ENCODE data around the gene BTBD17.

The BTBD17 gene

DNA sequence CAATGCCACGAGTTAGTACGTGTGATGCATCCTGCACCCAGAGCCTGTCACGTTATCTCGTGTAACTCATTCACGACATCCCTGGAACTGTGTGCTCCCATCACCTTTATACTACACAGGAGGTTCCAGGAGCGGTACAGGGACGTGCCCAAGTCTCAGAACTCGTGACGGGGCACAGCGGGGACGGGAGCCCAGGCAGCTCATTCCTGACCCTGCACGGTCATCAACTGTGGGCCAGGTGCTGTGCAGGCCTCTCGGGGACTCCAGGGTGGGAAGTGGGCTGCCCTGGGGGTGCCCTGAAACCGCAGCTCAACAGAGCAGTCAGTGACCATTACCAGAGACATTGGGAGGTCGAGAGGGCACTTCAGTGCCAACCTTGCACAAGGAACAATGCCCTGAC is 46.8 kb downstream of the BTBD17 start:
- TF ChIP-seq TAF1 (IDR thresholded peaks at IDR 0.05; ENCODE audit: borderline replicate concordance, insufficient read depth, low read length) (no peak), FOXP2 (optimal IDR thresholded peaks at IDR 0.05; ENCODE audit: borderline replicate concordance, extremely low read depth, extremely low read length, insufficient read depth) (no peak), SIN3A (IDR thresholded peaks at IDR 0.05; ENCODE audit: borderline replicate concordance, insufficient read depth, low read length) (no peak), POLR2AphosphoS5 (IDR thresholded peaks at IDR 0.05; ENCODE audit: low read depth, low read length) (no peak)
- TF ChIP-seq, protein P1, sequence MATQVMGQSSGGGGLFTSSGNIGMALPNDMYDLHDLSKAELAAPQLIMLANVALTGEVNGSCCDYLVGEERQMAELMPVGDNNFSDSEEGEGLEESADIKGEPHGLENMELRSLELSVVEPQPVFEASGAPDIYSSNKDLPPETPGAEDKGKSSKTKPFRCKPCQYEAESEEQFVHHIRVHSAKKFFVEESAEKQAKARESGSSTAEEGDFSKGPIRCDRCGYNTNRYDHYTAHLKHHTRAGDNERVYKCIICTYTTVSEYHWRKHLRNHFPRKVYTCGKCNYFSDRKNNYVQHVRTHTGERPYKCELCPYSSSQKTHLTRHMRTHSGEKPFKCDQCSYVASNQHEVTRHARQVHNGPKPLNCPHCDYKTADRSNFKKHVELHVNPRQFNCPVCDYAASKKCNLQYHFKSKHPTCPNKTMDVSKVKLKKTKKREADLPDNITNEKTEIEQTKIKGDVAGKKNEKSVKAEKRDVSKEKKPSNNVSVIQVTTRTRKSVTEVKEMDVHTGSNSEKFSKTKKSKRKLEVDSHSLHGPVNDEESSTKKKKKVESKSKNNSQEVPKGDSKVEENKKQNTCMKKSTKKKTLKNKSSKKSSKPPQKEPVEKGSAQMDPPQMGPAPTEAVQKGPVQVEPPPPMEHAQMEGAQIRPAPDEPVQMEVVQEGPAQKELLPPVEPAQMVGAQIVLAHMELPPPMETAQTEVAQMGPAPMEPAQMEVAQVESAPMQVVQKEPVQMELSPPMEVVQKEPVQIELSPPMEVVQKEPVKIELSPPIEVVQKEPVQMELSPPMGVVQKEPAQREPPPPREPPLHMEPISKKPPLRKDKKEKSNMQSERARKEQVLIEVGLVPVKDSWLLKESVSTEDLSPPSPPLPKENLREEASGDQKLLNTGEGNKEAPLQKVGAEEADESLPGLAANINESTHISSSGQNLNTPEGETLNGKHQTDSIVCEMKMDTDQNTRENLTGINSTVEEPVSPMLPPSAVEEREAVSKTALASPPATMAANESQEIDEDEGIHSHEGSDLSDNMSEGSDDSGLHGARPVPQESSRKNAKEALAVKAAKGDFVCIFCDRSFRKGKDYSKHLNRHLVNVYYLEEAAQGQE (IDR thresholded peaks at IDR 0.05; ENCODE audit: insufficient read depth in 1 of 2, low read depth in 2 of 2, low read length in 2 of 2), result no peak

DNA sequence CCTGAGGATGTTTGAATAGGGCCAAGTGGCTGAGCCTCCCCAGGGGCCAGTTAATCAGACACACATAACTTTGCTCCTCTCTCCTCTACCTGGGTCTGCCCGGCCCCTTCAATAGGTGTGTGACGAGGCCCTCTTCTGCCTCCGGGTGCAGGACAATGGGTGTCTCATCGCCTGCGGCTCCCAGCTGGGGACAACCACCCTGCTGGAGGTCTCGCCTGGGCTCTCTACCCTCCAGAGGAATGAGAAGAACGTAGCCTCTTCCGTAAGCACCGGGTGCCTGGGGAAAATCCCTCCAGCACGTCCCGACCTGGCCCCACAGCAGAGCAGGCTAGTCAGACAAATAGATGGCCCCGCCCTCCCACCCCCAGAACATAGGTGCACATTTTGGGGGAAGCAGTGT is 51.8 kb downstream of the BTBD17 start:
- TF ChIP-seq FOXP2 (optimal IDR thresholded peaks at IDR 0.05; ENCODE audit: borderline replicate concordance, extremely low read depth, extremely low read length, insufficient read depth), result no peak
- no peak for TF ChIP-seq TAF1 (IDR thresholded peaks at IDR 0.05; ENCODE audit: borderline replicate concordance, insufficient read depth, low read length)
- TF ChIP-seq SIN3A (IDR thresholded peaks at IDR 0.05; ENCODE audit: borderline replicate concordance, insufficient read depth, low read length), result no peak
- TF ChIP-seq POLR2AphosphoS5 (IDR thresholded peaks at IDR 0.05; ENCODE audit: low read depth, low read length), result no peak

DNA sequence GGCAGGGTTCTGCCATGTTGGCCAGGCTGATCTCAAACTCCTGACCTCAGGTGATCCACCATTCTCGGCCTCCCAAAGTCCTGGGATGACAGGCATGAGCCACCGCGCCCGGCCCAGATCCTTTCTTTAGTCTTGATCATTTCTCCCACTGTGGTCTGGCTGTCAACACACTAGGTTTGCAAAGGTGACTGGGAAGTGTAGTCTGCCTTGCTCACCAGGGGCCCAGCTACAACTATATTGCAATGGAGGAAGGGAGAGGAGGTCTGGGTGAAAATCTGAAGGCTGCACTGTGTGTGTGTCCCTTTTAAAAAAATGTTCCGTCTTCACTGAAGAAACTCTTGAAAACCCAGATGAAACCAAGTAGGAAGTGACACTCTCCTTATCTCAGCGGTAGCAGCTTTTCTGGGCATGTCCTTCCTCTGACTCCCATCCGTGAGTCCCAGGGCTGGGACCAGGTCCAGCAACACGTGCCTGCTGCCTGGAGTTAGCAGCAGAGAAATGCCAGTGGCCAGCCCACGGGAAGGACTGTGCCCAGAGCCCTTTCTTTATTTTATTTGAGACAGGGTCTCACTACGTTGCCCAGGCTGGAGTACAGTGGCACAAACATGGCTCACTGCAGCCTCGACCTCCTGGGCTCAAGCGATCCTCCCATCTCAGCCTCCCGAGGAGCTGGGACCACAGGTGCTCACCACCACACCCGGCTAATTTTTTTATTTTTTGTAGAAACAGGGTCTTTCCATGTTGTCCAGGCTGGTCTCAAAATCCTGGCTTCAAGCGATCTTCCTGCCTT is 53.5 kb downstream of the BTBD17 start:
- TF ChIP-seq FOXP2 (optimal IDR thresholded peaks at IDR 0.05; ENCODE audit: borderline replicate concordance, extremely low read depth, extremely low read length, insufficient read depth) (no peak), POLR2AphosphoS5 (IDR thresholded peaks at IDR 0.05; ENCODE audit: low read depth, low read length) (no peak), TAF1 (IDR thresholded peaks at IDR 0.05; ENCODE audit: borderline replicate concordance, insufficient read depth, low read length) (no peak), SIN3A (IDR thresholded peaks at IDR 0.05; ENCODE audit: borderline replicate concordance, insufficient read depth, low read length) (no peak)
- TF ChIP-seq, protein P1 (IDR thresholded peaks at IDR 0.05; ENCODE audit: insufficient read depth in 1 of 2, low read depth in 2 of 2, low read length in 2 of 2), result no peak
